HuH-7.5 (cell line): ENCODE measurements around the gene PLSCR3.
"Not testable (repeated sequence)": the region's sequence is repeated elsewhere in the genome, so short reads cannot be mapped to it uniquely, and the experiment has no call there.

Source experiments
- DNase-seq: peaks from one replicate; pipeline ENCODE4 v3.0.0; 2011; ENCODE audit warnings: low spot score

Gene PLSCR3

GRCh38 chr17:7380321-7380720, 14.0 kb downstream of the PLSCR3 start:
- no peak for DNase-seq

GRCh38 chr17:7379134-7379533, 15.2 kb downstream of the PLSCR3 start:
- DNase-seq: no peak

GRCh38 chr17:7374353-7374752, 20.0 kb downstream of the PLSCR3 start:
- no peak for DNase-seq

- no peak for DNase-seq
Observed at GRCh38 chr17:7370853-7371252, 23.5 kb downstream of the PLSCR3 start.

GRCh38 chr17:7369825-7370224, 24.5 kb downstream of the PLSCR3 start:
- no peak for DNase-seq

GRCh38 chr17:7368599-7368994, 25.7 kb downstream of the PLSCR3 start:
- not testable (repeated sequence) for DNase-seq

GRCh38 chr17:7367918-7368598, 26.3 kb downstream of the PLSCR3 start:
- no peak for DNase-seq

- no peak for DNase-seq
Observed at GRCh38 chr17:7367083-7367482, 27.2 kb downstream of the PLSCR3 start.

GRCh38 chr17:7365963-7366362, 28.4 kb downstream of the PLSCR3 start:
- DNase-seq: not testable (repeated sequence)

GRCh38 chr17:7363311-7363710, 31.0 kb downstream of the PLSCR3 start:
- DNase-seq: no peak

GRCh38 chr17:7361906-7362305, 32.4 kb downstream of the PLSCR3 start:
- no peak for DNase-seq

- DNase-seq: no peak
Observed at GRCh38 chr17:7357381-7357780, 36.9 kb downstream of the PLSCR3 start.

GRCh38 chr17:7356756-7357155, 37.6 kb downstream of the PLSCR3 start:
- no peak for DNase-seq

- DNase-seq: peak; percentile 84
Observed at GRCh38 chr17:7356072-7356549, 38.2 kb downstream of the PLSCR3 start.

- DNase-seq: no peak
Observed at GRCh38 chr17:7355573-7355972, 38.8 kb downstream of the PLSCR3 start.

GRCh38 chr17:7355053-7355452, 39.3 kb downstream of the PLSCR3 start, which contains the start of gene TMEM95:
Gene TMEM95, plus strand, starts transcription at chr17:7355156. Its CDS starts 49 bp downstream, at chr17:7355205.
- no peak for DNase-seq

GRCh38 chr17:7354262-7354843, 40.0 kb downstream of the PLSCR3 start:
- no peak for DNase-seq

- DNase-seq: no peak
Observed at GRCh38 chr17:7352910-7353635, 41.3 kb downstream of the PLSCR3 start.

GRCh38 chr17:7352503-7352889, 41.8 kb downstream of the PLSCR3 start:
- DNase-seq: no peak

- DNase-seq: peak; percentile 88
Observed at GRCh38 chr17:7351665-7352502, 42.4 kb downstream of the PLSCR3 start, which contains the start of gene KCTD11. Gene KCTD11, plus strand, starts transcription at chr17:7352162.

- DNase-seq: no peak
Observed at GRCh38 chr17:7348478-7349242, 45.7 kb downstream of the PLSCR3 start.
